Forelimb muscle (tissue), 1 donor: ENCODE data around the gene FANCB. TPM values are rescaled to one million over a fixed set of nuclear protein-coding genes. Genes with fewer than 3 reads are reported as not detected.
A peak's percentile ranks its signal among the peaks of the same experiment; 100 is the strongest.

Source experiments
- DNase-seq: peaks from one replicate; pipeline ENCODE4 v3.0.0-alpha.2; 2013; ENCODE audit warnings: low read depth
- polyA plus RNA-seq: library from polyadenylated mRNA; unstranded; fragments of 120-200 nt; gene quantifications from one replicate; pipeline ENCODE4 v1.2.1, GENCODE V29; 2013; ENCODE audit not compliant: insufficient read length

Gene FANCB
- polyA plus RNA-seq, 1 donor = 1.6 TPM

- DNase-seq = no peak
These were observed 35.7 kb downstream of the FANCB start for GRCh38 chrX:14837155-14837554.

GRCh38 chrX:14832586-14832985 is 40.3 kb downstream of the FANCB start:
- DNase-seq = peak; percentile 19

- DNase-seq = no peak
These were observed 40.7 kb downstream of the FANCB start for GRCh38 chrX:14832151-14832550.

GRCh38 chrX:14829643-14830042 is 43.2 kb downstream of the FANCB start:
- no peak for DNase-seq

- no peak for DNase-seq
These were observed 46.5 kb downstream of the FANCB start for GRCh38 chrX:14826319-14826718.

- DNase-seq = peak; percentile 19
These were observed 47.0 kb downstream of the FANCB start for GRCh38 chrX:14825851-14826250.

GRCh38 chrX:14819769-14820168 is 53.1 kb downstream of the FANCB start:
- no peak for DNase-seq

- no peak for DNase-seq
These were observed 55.3 kb downstream of the FANCB start for GRCh38 chrX:14817571-14817970.

- DNase-seq = no peak
These were observed 69.7 kb downstream of the FANCB start for GRCh38 chrX:14802943-14803710.

GRCh38 chrX:14801136-14801535 is 71.7 kb downstream of the FANCB start:
- DNase-seq = no peak

- no peak for DNase-seq
These were observed 74.0 kb downstream of the FANCB start for GRCh38 chrX:14798805-14799397.

Other genes with a start within 250 kb of the FANCB start
- gene MOSPD2, start 352 bp upstream of the FANCB start, polyA plus RNA-seq = 6.7 TPM